GM20431 (cell line): ENCODE data around the gene MYRIP.

Source experiments
- in situ Hi-C: fragments of 300-500 bp; cut with MseI, MboI; formaldehyde crosslinking; loops from one replicate; pipeline ENCODE4 v1.15.0; 2020; ENCODE audit warnings: low sequenced_read_pairs; ENCODE audit not compliant: unreplicated experiment

The MYRIP gene

GRCh38 chr3:40162616-40163015 lies 353.2 kb downstream of the MYRIP start:
- in situ Hi-C loops = no loop called here

- in situ Hi-C loops = no loop called here
Measured at GRCh38 chr3:40166997-40167396, 357.6 kb downstream of the MYRIP start.

GRCh38 chr3:40167958-40168357 lies 358.5 kb downstream of the MYRIP start:
- in situ Hi-C loops = no loop called here

GRCh38 chr3:40169983-40170382 lies 360.6 kb downstream of the MYRIP start:
- in situ Hi-C loops = no loop called here

- in situ Hi-C loops = no loop called here
Measured at GRCh38 chr3:40170395-40170794, 361.0 kb downstream of the MYRIP start.

GRCh38 chr3:40172560-40172959 lies 363.2 kb downstream of the MYRIP start:
- in situ Hi-C loops = no loop called here

- in situ Hi-C loops = no loop called here
Measured at GRCh38 chr3:40173227-40173721, 363.9 kb downstream of the MYRIP start.

- in situ Hi-C loops = loop anchor here (25.0 kb wide), 1 partner anchor 466 kb away; no protein-coding TSS in a partner anchor
Measured at GRCh38 chr3:40178012-40178594, 368.7 kb downstream of the MYRIP start.

GRCh38 chr3:40179016-40179415 lies 369.6 kb downstream of the MYRIP start:
- in situ Hi-C loops = loop anchor here (25.0 kb wide), 1 partner anchor 467 kb away; no protein-coding TSS in a partner anchor

- in situ Hi-C loops = loop anchor here (25.0 kb wide), 1 partner anchor 469 kb away; no protein-coding TSS in a partner anchor
Measured at GRCh38 chr3:40181182-40181581, 371.8 kb downstream of the MYRIP start.

- in situ Hi-C loops = loop anchor here (25.0 kb wide), 1 partner anchor 473 kb away; no protein-coding TSS in a partner anchor
Measured at GRCh38 chr3:40185029-40185695, 375.8 kb downstream of the MYRIP start.

- in situ Hi-C loops = loop anchor here (25.0 kb wide), 1 partner anchor 474 kb away; no protein-coding TSS in a partner anchor
Measured at GRCh38 chr3:40186508-40186907, 377.1 kb downstream of the MYRIP start.

GRCh38 chr3:40187945-40188344 lies 378.5 kb downstream of the MYRIP start:
- in situ Hi-C loops = loop anchor here (25.0 kb wide), 1 partner anchor 476 kb away; no protein-coding TSS in a partner anchor

GRCh38 chr3:40189118-40189517 lies 379.7 kb downstream of the MYRIP start:
- in situ Hi-C loops = loop anchor here (25.0 kb wide), 1 partner anchor 477 kb away; no protein-coding TSS in a partner anchor

GRCh38 chr3:40190056-40190455 lies 380.6 kb downstream of the MYRIP start:
- in situ Hi-C loops = loop anchor here (10.0 to 25.0 kb wide), 2 partner anchors 125 to 478 kb away; no protein-coding TSS in a partner anchor

- in situ Hi-C loops = loop anchor here (10.0 to 25.0 kb wide), 2 partner anchors 124 to 479 kb away; no protein-coding TSS in a partner anchor
Measured at GRCh38 chr3:40191251-40191650, 381.8 kb downstream of the MYRIP start.

GRCh38 chr3:40191850-40192448 lies 382.5 kb downstream of the MYRIP start:
- in situ Hi-C loops = loop anchor here (10.0 to 25.0 kb wide), 2 partner anchors 123 to 480 kb away; no protein-coding TSS in a partner anchor

- in situ Hi-C loops = loop anchor here (10.0 to 25.0 kb wide), 2 partner anchors 122 to 480 kb away; no protein-coding TSS in a partner anchor
Measured at GRCh38 chr3:40192628-40193027, 383.2 kb downstream of the MYRIP start.

GRCh38 chr3:40196966-40197365 lies 387.6 kb downstream of the MYRIP start:
- in situ Hi-C loops = loop anchor here (10.0 to 25.0 kb wide), 2 partner anchors 118 to 485 kb away; no protein-coding TSS in a partner anchor

GRCh38 chr3:40200692-40201316 lies 391.4 kb downstream of the MYRIP start:
- in situ Hi-C loops = no loop called here
